ENCODE measurements around the gene TVP23A. TPM values are rescaled to one million over a fixed set of nuclear protein-coding genes. Genes with fewer than 3 reads are reported as not detected.
"Not testable (repeated sequence)": the region's sequence is repeated elsewhere in the genome, so short reads cannot be mapped to it uniquely, and the experiment has no call there.

TVP23A gene
- polyA plus RNA-seq, 1 of the 3 experiments (the other 2 are of a cell fraction): 0.35 TPM

GRCh38 chr16:10741844-10742243 lies 76.8 kb downstream of the TVP23A start (continued):
- TF ChIP-seq EZH2phosphoT487 (IDR thresholded peaks at IDR 0.05; ENCODE audit: borderline replicate concordance, low read depth) (no peak), TEAD4 (IDR thresholded peaks at IDR 0.05; ENCODE audit: borderline replicate concordance, insufficient read depth) (no peak), MXI1 (IDR thresholded peaks at IDR 0.05; ENCODE audit: low read depth, low read length) (peak; percentile 89), FOXM1 (IDR thresholded peaks at IDR 0.05; ENCODE audit: low read depth) (no peak), ELF1 (IDR thresholded peaks at IDR 0.05) (no peak), CHD2 (IDR thresholded peaks at IDR 0.05; ENCODE audit: low read length, partially characterized antibody) (peak; percentile 66), SMC3 (IDR thresholded peaks at IDR 0.05; ENCODE audit: low read depth, low read length) (no peak), RFX5 (IDR thresholded peaks at IDR 0.05; ENCODE audit: low read length) (no peak)
- TF ChIP-seq, protein P1, sequence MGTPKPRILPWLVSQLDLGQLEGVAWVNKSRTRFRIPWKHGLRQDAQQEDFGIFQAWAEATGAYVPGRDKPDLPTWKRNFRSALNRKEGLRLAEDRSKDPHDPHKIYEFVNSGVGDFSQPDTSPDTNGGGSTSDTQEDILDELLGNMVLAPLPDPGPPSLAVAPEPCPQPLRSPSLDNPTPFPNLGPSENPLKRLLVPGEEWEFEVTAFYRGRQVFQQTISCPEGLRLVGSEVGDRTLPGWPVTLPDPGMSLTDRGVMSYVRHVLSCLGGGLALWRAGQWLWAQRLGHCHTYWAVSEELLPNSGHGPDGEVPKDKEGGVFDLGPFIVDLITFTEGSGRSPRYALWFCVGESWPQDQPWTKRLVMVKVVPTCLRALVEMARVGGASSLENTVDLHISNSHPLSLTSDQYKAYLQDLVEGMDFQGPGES (IDR thresholded peaks at IDR 0.05; ENCODE audit: low read depth, low read length): no peak

- Histone ChIP-seq H3K79me2 (ENCODE audit: insufficient read depth) (peaks cover 11% of the 10 kb centered on the region), H3K27ac (ENCODE audit: low read depth in 2 of 2, low read length in 1 of 2) (peak overlapping the region in 1 of 2 experiments; percentile 97; a peak in 2 of 4 replicates), H3K4me1 (ENCODE audit: control insufficient read depth in 1 of 2, insufficient read depth in 2 of 2, low read depth in 1 of 2, low read length in 1 of 2) (peaks cover 3 to 35% of the 10 kb centered on the region in 2 experiments; a peak in 3 of 4 replicates), H3F3A (replicated peaks; ENCODE audit: insufficient read depth) (peaks cover 16% of the 10 kb centered on the region)
- H3K27me3 ChIP-seq (ENCODE audit: insufficient read depth); H4K20me1 ChIP-seq (ENCODE audit: insufficient read depth); H3K36me3 ChIP-seq (replicated peaks in 1 of 2; ENCODE audit: control insufficient read depth in 1 of 2, insufficient read depth in 2 of 2, low read length in 1 of 2); H3K4me3 ChIP-seq (ENCODE audit: low read depth in 2 of 2, low read length in 1 of 2); DNase-seq; H2AFZ ChIP-seq (ENCODE audit: low read depth); H3K9me2 ChIP-seq; H3K4me2 ChIP-seq; H3K9me3 ChIP-seq; POLR2A ChIA-PET; H3K9ac ChIP-seq: not testable (repeated sequence)
- CTCF ChIA-PET: interaction anchor here (1.4 to 10.8 kb wide), 3 partner anchors 87 to 226 kb away, joined by 3 to 305 read pairs (median 38); no protein-coding TSS in a partner anchor
- WGBS (ENCODE audit: low lambda C conversion rate): 95% methylated on average over 10 of the region's 10 CpGs
These were observed 77.3 kb downstream of the TVP23A start for GRCh38 chr16:10741249-10741648.

GRCh38 chr16:10740845-10741208 lies 77.8 kb downstream of the TVP23A start:
- Histone ChIP-seq H3K27me3 (ENCODE audit: insufficient read depth) (no peaks in the 10 kb centered on the region), H2AFZ (ENCODE audit: low read depth) (no peak overlapping the region), H3F3A (replicated peaks; ENCODE audit: insufficient read depth) (peaks cover 16% of the 10 kb centered on the region), H3K4me3 (ENCODE audit: low read depth in 2 of 2, low read length in 1 of 2) (no peak overlapping the region), H4K20me1 (ENCODE audit: insufficient read depth) (no peaks in the 10 kb centered on the region), H3K9me2 (no peaks in the 10 kb centered on the region), H3K36me3 (replicated peaks in 1 of 2; ENCODE audit: control insufficient read depth in 1 of 2, insufficient read depth in 2 of 2, low read length in 1 of 2) (no peaks in the 10 kb centered on the region), H3K79me2 (ENCODE audit: insufficient read depth) (peaks cover 11% of the 10 kb centered on the region), H3K27ac (ENCODE audit: low read depth in 2 of 2, low read length in 1 of 2) (peak overlapping the region in 1 of 2 experiments; percentile 97; a peak in 2 of 4 replicates), H3K9me3 (no peaks in the 10 kb centered on the region), H3K4me1 (ENCODE audit: control insufficient read depth in 1 of 2, insufficient read depth in 2 of 2, low read depth in 1 of 2, low read length in 1 of 2) (peaks cover 3 to 31% of the 10 kb centered on the region in 2 experiments; a peak in 3 of 4 replicates), H3K9ac (no peak overlapping the region), H3K4me2 (no peak overlapping the region)
- 100% methylated on average over 2 of the region's 2 CpGs for WGBS (ENCODE audit: low lambda C conversion rate)
- DNase-seq: no peak
- ChIA-PET CTCF (interaction anchor here (1.4 to 10.8 kb wide), 3 partner anchors 87 to 225 kb away, joined by 3 to 305 read pairs (median 38); no protein-coding TSS in a partner anchor), POLR2A (no interaction called here)
- TF ChIP-seq SMC3 (IDR thresholded peaks at IDR 0.05; ENCODE audit: low read depth, low read length) (no peak), EZH2phosphoT487 (IDR thresholded peaks at IDR 0.05; ENCODE audit: borderline replicate concordance, low read depth) (no peak), TEAD4 (IDR thresholded peaks at IDR 0.05; ENCODE audit: borderline replicate concordance, insufficient read depth) (no peak), NRF1 (IDR thresholded peaks at IDR 0.05; ENCODE audit: low read depth, low read length) (no peak), TAF1 (IDR thresholded peaks at IDR 0.05; ENCODE audit: borderline replicate concordance, low read depth, low read length) (no peak), JUND (IDR thresholded peaks at IDR 0.05) (no peak), RFX5 (IDR thresholded peaks at IDR 0.05; ENCODE audit: low read length) (no peak), EP300 (IDR thresholded peaks at IDR 0.05; ENCODE audit: borderline replicate concordance in 1 of 2, low read depth in 1 of 2, low read length in 1 of 2) (no peak), FOXM1 (IDR thresholded peaks at IDR 0.05; ENCODE audit: low read depth) (no peak), YY1 (IDR thresholded peaks at IDR 0.05; ENCODE audit: low read depth) (no peak), RCOR1 (IDR thresholded peaks at IDR 0.05; ENCODE audit: low read length) (no peak), ELF1 (IDR thresholded peaks at IDR 0.05) (no peak)
- TF ChIP-seq, protein P2, sequence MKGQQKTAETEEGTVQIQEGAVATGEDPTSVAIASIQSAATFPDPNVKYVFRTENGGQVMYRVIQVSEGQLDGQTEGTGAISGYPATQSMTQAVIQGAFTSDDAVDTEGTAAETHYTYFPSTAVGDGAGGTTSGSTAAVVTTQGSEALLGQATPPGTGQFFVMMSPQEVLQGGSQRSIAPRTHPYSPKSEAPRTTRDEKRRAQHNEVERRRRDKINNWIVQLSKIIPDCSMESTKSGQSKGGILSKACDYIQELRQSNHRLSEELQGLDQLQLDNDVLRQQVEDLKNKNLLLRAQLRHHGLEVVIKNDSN (IDR thresholded peaks at IDR 0.05; ENCODE audit: borderline replicate concordance, low read depth): no peak
- TF ChIP-seq, protein P3, sequence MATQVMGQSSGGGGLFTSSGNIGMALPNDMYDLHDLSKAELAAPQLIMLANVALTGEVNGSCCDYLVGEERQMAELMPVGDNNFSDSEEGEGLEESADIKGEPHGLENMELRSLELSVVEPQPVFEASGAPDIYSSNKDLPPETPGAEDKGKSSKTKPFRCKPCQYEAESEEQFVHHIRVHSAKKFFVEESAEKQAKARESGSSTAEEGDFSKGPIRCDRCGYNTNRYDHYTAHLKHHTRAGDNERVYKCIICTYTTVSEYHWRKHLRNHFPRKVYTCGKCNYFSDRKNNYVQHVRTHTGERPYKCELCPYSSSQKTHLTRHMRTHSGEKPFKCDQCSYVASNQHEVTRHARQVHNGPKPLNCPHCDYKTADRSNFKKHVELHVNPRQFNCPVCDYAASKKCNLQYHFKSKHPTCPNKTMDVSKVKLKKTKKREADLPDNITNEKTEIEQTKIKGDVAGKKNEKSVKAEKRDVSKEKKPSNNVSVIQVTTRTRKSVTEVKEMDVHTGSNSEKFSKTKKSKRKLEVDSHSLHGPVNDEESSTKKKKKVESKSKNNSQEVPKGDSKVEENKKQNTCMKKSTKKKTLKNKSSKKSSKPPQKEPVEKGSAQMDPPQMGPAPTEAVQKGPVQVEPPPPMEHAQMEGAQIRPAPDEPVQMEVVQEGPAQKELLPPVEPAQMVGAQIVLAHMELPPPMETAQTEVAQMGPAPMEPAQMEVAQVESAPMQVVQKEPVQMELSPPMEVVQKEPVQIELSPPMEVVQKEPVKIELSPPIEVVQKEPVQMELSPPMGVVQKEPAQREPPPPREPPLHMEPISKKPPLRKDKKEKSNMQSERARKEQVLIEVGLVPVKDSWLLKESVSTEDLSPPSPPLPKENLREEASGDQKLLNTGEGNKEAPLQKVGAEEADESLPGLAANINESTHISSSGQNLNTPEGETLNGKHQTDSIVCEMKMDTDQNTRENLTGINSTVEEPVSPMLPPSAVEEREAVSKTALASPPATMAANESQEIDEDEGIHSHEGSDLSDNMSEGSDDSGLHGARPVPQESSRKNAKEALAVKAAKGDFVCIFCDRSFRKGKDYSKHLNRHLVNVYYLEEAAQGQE (IDR thresholded peaks at IDR 0.05; ENCODE audit: low read depth, low read length): no peak
- TF ChIP-seq, protein P4, sequence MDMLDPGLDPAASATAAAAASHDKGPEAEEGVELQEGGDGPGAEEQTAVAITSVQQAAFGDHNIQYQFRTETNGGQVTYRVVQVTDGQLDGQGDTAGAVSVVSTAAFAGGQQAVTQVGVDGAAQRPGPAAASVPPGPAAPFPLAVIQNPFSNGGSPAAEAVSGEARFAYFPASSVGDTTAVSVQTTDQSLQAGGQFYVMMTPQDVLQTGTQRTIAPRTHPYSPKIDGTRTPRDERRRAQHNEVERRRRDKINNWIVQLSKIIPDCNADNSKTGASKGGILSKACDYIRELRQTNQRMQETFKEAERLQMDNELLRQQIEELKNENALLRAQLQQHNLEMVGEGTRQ (IDR thresholded peaks at IDR 0.05; ENCODE audit: borderline replicate concordance, low read depth, low read length): no peak
